GM19455 (cell line): ENCODE data around the gene OR8D2.
A peak's percentile ranks its signal among the peaks of the same experiment; 100 is the strongest.

Source experiments
- ATAC-seq: cut with Tn5 transposase; IDR thresholded peaks from one replicate; pipeline ENCODE4 v1.9.1; 2021; ENCODE audit not compliant: unreplicated experiment

OR8D2 gene

GRCh38 chr11:124320097-124320496, at the start of gene OR8D2:
OR8D2 (minus strand) TSS chr11:124320197; CDS start chr11:124320197, 0 bp downstream.
- no peak for ATAC-seq

GRCh38 chr11:124359566-124359965, 39.6 kb upstream of the OR8D2 start:
- ATAC-seq = no peak

GRCh38 chr11:124346311-124346955, 26.4 kb upstream of the OR8D2 start:
- no peak for ATAC-seq

GRCh38 chr11:124344346-124344745, 24.3 kb upstream of the OR8D2 start:
- no peak for ATAC-seq

- no peak for ATAC-seq
These were observed 20.1 kb upstream of the OR8D2 start for GRCh38 chr11:124340142-124340447.

GRCh38 chr11:124339396-124340141, 19.6 kb upstream of the OR8D2 start:
- ATAC-seq = no peak

GRCh38 chr11:124331873-124332272, 11.9 kb upstream of the OR8D2 start:
- no peak for ATAC-seq

GRCh38 chr11:124329787-124330478, 9.9 kb upstream of the OR8D2 start:
- ATAC-seq = peak; percentile 89

GRCh38 chr11:124327775-124328174, 7.8 kb upstream of the OR8D2 start:
- ATAC-seq = no peak

- no peak for ATAC-seq
These were observed 2.4 kb upstream of the OR8D2 start for GRCh38 chr11:124322356-124322755.

GRCh38 chr11:124315052-124315451, 4.9 kb downstream of the OR8D2 start:
- no peak for ATAC-seq

GRCh38 chr11:124313849-124314248, 6.1 kb downstream of the OR8D2 start, which contains the start of gene OR8D1:
OR8D1 (minus strand) TSS chr11:124313949; CDS start chr11:124310766, 3,183 bp downstream.
- no peak for ATAC-seq

GRCh38 chr11:124313131-124313530, 6.9 kb downstream of the OR8D2 start:
- no peak for ATAC-seq

GRCh38 chr11:124311670-124312069, 8.3 kb downstream of the OR8D2 start:
- no peak for ATAC-seq

- no peak for ATAC-seq
These were observed 8.7 kb downstream of the OR8D2 start for GRCh38 chr11:124311269-124311668.

- no peak for ATAC-seq
These were observed 9.3 kb downstream of the OR8D2 start for GRCh38 chr11:124310721-124311120.

- ATAC-seq = no peak
These were observed 12.9 kb downstream of the OR8D2 start for GRCh38 chr11:124307093-124307492.

- ATAC-seq = no peak
These were observed 17.5 kb downstream of the OR8D2 start for GRCh38 chr11:124302347-124303125.

- no peak for ATAC-seq
These were observed 18.4 kb downstream of the OR8D2 start for GRCh38 chr11:124301548-124301947.

- no peak for ATAC-seq
These were observed 22.1 kb downstream of the OR8D2 start for GRCh38 chr11:124297921-124298320.

GRCh38 chr11:124296016-124296415, 24.0 kb downstream of the OR8D2 start:
- no peak for ATAC-seq
